NCI-H82 treated with DMSO at 0.1 percent for 48 hours (cell line): ENCODE results near the gene MSANTD1.

ENCODE experiments used
- DNase-seq: peaks from one replicate; lab custom pipeline; 2025; ENCODE audit not compliant: unreplicated experiment; lab: John Stamatoyannopoulos, UW

Gene MSANTD1

DNA sequence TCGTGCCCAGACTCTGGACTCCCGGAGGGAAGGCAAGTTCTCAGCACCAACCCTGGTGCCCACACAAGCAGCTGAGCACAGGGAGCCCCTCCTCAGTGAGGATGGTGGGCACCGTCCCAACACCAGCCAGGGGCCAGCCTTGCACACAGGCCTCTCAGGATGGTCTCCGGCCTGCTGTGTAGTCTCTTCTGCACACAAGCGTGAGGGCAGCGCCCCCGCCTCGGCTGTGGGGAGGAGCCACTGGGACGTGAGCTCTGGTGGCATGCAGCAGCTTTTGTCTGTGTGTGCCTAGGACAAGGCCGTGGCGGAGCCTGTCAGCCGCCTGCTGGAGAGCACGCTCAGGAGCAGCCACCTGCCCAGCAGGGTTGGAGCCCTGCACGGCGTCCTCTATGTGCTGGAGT is 16.1 kb upstream of the MSANTD1 start:
- no peak for DNase-seq

DNA sequence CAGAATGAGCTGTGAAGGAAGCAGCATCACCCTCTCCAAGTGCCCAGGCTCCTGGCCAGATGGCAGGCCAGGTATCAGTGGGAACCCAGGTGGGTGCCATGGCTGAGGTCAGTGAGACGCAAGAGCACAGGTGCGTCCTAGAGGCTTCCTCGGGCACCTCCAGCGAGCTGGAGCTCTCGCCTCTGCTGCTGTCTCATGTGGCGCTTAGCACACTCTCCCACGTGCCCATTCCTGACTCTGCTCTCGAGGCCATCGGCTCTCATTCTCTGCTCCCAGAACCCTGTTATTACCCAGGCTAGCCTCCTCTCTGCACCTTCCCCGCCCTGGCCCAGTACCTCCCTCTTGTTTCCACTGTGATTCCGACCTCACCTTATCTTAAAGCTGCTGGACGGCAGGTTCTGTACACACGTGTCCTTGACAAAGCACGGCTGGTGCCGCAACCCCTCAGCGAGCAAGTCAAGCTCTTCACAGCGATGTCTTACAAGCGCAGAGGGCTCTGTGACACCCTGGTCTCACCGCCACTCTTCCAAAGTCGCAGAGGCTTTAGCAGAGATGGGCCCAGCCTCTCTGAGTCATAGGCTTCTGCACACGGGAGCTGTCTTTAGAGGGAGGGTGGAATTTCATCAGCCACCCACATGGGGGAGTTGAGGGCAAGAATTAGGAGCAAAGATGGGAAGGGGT is 15.4 kb upstream of the MSANTD1 start:
- no peak for DNase-seq

DNA sequence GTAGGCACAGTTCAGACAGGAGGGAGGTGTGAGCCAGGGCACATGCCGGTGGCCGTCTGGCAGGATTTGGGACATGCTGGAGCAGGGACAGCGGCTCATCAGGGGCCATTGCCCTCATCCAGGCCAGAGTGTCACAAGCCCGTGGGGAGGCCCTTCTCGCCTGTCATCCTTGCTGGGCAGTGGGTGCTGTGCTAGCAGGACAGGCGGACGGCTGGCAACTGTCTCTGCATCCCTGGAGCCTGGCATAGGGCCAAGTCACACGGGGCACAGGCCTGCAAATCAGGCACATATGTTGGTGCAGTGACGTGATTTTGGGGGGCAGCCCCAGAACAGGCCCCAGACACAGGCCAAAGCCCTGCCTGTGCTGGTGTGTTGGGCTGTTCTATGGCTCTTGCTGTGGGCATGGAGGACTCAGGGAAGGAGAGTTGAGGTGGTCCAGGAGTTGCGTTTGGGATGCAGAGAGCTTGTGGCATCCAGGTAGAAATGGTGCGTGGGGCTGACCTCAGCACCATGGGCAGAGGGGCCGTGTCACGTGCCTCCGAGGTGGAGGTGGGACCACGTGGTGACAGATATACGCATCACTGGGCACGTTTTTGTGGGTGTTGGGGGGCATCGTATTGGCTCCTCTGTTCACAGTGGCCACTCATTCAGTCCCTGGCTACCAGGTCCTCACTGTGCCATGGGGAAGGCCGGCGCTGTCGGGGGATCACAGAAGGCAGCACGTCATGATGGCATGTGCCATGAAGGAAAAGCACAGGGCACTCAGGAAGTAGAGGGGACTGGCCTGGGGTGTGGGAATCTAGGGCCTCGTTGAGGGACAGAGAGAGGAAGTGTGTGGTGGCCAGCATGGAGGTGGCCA is 14.6 kb upstream of the MSANTD1 start:
- no peak for DNase-seq

DNA sequence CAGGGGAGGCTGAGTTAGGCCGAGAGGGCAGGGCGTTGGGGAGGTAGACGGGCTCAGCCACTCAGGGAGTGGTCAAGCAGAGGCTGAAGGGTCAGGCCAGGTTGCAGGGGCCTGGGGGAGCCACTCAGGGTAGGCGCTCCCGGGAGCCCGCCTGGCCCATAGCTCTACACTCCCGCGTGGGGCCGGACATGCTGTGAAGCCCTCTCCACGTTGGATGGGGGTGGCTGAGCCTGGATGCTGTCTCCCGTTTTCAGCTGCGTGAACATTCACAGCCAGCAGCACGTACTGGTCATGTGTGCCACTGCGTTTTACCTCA is 14.0 kb upstream of the MSANTD1 start:
- DNase-seq, result no peak

DNA sequence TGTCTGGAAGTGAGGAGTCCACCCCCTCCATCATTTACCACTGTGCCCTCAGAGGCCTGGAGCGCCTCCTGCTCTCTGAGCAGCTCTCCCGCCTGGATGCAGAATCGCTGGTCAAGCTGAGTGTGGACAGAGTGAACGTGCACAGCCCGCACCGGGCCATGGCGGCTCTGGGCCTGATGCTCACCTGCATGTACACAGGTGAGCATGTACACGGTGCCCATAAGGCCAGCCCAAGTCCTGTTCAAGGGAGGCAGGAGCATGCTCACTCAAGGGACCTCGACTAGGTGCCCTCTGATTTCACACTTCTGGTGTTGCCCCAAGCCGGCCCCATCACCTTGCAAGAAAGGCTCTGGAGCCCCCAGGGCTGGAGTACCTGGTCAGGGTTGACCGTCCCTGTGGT is 13.4 kb upstream of the MSANTD1 start:
- DNase-seq, result no peak

DNA sequence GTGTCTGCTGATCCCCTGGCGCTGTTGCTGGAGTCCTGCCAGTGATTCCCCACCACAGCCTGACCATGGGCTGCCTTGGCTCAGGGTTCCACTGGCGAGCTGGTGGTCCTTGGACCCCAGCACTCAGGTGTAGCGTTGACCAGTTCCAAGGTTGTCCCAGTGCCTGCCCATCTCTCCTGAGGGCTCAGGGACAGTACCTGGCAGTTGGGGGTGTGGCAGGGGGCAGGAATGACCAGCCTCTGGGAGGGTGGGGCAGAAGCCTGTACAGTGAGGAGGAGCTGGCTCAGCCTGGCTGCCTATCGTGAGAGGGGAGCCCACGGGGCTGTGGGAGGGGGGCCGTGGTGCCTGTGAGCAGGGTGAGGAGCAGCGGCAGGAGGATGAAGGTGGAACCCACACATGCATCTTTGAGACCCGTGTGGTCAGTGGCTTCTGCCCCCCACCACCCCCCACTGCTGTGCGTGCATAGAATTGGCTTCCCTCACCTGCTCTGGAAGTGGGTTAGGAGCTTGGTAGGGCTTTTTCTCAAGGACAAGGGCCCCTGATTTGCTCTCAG is 12.6 kb upstream of the MSANTD1 start:
- DNase-seq, result no peak

DNA sequence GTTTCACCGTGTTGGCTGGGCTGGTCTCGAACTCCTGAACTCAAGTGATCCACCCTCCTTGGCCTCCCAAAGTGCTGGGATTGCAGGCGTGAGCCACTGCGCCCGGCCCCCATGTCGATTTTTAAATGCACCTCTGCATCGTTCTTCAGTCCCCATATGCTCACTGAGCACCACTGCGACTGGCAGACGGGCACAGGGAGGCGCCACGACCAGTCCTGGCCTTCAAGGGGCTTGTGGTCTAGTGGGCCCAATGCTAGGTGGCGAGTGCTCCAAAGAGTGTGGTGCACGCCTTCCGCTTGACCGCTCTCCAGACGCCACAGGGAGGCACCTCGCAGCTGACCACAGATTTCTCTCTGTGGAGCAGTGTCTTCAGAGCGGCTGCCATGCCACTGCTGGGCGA is 11.7 kb upstream of the MSANTD1 start:
- no peak for DNase-seq

DNA sequence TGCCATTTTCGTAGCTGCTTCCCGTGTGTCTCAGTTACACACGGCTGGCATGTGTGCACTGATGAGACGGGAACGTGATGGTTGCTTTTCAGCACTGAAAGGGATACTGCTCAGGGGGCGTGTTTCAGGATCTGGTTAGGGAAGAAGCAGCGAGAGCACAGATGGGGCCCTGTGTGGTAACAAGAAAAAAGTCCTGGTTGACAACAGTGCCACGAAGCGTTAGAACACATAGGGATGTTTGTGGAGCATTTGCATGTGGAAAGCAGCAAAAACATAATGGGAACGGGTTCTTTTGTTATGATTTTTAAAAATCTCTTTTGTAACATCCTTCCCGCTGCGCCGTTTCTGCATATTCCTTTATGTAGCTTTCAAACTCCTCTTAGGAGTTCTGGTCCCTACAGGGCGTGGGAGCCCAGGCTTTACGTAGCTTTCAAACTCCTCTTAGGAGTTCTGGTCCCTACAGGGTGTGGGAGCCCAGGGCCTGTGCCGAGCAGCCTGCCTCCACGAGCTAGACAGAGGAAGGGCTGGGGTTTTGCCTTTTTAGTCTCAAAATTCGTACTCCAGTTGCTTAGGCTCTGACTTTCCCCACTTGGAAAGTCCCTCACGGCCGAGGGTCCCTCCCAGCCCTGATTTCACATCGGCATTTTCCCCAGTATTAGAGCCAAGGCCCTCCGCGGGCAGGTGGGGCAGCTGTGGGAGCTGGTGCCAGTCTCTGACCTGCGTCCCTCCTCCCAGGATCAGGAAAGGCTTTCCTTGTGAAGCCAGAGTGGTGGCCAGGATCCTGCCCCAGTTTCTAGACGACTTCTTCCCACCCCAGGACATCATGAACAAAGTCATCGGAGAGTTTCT is 11.0 kb upstream of the MSANTD1 start:
- no peak for DNase-seq

DNA sequence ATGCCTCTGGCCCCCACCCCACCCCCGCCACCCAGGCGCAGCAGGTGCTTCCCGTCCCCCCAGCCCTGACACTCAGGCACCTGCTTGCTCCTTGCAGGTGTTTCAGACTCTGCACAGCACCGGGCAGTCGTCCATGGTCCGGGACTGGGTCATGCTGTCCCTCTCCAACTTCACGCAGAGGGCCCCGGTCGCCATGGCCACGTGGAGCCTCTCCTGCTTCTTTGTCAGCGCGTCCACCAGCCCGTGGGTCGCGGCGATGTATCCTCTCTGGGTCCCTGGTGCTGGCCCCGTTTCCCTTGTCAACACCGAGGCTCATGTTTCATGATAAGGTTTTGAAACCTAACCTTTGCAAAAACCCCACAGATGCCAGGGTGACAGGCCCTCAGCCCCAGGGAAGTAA is 10.2 kb upstream of the MSANTD1 start:
- DNase-seq, result no peak

DNA sequence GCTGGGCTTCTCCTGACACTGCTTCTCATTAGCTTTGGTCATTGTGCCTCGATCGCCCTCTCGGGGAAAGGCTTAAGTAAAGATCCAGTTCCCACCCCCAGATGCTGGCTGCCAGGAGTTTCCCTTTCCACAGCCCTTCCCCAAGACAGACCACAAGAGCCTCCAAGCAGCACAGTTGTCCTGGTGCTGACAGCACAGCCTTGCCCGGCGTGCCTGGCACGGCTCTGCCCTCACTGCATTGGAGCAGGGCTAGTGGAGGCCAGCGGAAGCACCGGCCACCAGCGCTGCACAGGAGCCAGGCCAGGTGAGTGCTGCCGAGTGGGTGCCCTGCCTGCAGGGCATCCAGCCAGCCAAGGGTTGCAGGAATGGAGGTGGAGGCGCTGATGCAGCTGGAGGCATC is 9.7 kb upstream of the MSANTD1 start:
- no peak for DNase-seq

DNA sequence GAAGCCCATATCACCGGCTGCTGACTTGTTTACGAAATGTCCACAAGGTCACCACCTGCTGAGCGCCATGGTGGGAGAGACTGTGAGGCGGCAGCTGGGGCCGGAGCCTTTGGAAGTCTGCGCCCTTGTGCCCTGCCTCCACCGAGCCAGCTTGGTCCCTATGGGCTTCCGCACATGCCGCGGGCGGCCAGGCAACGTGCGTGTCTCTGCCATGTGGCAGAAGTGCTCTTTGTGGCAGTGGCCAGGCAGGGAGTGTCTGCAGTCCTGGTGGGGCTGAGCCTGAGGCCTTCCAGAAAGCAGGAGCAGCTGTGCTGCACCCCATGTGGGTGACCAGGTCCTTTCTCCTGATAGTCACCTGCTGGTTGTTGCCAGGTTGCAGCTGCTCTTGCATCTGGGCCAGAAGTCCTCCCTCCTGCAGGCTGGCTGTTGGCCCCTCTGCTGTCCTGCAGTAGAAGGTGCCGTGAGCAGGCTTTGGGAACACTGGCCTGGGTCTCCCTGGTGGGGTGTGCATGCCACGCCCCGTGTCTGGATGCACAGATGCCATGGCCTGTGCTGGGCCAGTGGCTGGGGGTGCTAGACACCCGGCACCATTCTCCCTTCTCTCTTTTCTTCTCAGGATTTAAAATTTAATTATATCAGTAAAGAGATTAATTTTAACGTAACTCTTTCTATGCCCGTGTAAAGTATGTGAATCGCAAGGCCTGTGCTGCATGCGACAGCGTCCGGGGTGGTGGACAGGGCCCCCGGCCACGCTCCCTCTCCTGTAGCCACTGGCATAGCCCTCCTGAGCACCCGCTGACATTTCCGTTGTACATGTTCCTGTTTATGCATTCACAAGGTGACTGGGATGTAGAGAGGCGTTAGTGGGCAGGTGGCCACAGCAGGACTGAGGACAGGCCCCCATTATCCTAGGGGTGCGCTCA is 8.7 kb upstream of the MSANTD1 start:
- no peak for DNase-seq

DNA sequence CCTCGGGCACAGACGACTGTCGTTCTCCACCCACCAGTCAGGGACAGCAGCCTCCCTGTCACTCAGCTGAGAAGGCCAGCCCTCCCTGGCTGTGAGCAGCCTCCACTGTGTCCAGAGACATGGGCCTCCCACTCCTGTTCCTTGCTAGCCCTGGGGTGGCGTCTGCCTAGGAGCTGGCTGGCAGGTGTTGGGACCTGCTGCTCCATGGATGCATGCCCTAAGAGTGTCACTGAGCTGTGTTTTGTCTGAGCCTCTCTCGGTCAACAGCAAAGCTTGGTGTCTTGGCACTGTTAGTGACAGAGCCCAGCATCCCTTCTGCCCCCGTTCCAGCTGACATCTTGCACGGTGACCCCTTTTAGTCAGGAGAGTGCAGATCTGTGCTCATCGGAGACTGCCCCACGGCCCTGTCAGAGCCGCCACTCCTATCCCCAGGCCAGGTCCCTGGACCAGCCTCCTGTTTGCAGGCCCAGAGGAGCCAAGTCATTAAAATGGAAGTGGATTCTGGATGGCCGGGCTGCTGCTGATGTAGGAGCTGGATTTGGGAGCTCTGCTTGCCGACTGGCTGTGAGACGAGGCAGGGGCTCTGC is 7.9 kb upstream of the MSANTD1 start:
- no peak for DNase-seq

DNA sequence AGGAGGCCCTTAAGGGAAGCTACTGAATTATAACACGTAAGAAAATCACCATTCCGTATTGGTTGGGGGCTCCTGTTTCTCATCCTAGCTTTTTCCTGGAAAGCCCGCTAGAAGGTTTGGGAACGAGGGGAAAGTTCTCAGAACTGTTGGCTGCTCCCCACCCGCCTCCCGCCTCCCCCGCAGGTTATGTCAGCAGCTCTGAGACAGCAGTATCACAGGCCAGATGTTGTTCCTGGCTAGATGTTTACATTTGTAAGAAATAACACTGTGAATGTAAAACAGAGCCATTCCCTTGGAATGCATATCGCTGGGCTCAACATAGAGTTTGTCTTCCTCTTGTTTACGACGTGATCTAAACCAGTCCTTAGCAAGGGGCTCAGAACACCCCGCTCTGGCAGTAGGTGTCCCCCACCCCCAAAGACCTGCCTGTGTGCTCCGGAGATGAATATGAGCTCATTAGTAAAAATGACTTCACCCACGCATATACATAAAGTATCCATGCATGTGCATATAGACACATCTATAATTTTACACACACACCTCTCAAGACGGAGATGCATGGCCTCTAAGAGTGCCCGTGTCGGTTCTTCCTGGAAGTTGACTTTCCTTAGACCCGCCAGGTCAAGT is 6.9 kb upstream of the MSANTD1 start:
- no peak for DNase-seq

DNA sequence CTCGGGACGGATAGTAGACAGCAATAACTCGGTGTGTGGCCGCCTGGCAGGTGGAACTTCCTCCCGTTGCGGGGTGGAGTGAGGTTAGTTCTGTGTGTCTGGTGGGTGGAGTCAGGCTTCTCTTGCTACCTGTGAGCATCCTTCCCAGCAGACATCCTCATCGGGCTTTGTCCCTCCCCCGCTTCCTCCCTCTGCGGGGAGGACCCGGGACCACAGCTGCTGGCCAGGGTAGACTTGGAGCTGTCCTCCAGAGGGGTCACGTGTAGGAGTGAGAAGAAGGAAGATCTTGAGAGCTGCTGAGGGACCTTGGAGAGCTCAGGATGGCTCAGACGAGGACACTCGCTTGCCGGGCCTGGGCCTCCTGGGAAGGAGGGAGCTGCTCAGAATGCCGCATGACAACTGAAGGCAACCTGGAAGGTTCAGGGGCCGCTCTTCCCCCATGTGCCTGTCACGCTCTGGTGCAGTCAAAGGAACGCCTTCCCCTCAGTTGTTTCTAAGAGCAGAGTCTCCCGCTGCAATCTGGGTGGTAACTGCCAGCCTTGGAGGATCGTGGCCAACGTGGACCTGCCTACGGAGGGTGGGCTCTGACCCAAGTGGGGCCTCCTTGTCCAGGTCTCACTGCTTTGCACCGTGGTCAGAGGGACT is 5.7 kb upstream of the MSANTD1 start:
- DNase-seq, result no peak

DNA sequence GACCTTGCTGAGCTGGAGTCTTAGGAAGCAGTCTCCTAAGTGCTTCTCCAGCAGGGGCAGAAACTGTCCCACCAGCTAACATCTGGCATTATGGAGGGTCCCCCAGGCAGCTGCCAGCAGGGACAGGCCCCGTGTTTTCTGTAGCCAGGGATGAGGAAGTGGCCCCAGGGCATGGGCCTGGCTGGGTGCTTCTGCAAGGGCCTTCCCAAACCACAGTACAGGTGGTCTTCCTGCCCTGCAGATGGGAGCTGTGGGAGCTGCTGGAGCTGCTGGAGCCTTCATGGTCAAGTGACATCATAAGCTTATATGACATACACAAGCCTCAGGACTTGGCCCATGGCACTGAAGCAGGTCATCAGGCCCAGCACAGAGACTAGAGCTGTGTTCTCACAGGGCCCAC is 5.0 kb upstream of the MSANTD1 start:
- DNase-seq, result no peak

DNA sequence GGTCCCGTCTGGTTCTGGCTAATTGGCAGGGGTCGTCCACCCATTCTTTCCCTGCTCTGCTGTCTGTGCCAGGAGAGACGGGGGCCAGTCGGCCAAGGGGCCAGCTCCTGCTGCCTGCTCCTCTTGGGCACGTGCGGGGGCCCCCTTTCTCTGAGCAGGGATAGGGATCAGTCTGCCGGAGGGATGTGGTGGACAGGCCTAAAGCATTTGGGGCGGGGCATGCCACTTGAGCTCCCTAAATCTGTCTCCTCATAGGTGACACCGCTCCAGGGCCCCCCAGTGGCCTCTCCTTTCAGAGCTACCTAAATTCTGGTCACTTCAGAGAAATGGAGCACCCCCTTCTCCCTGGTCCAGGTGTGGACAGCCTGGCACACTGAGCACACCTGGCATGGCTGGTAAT is 4.2 kb upstream of the MSANTD1 start:
- DNase-seq, result no peak

DNA sequence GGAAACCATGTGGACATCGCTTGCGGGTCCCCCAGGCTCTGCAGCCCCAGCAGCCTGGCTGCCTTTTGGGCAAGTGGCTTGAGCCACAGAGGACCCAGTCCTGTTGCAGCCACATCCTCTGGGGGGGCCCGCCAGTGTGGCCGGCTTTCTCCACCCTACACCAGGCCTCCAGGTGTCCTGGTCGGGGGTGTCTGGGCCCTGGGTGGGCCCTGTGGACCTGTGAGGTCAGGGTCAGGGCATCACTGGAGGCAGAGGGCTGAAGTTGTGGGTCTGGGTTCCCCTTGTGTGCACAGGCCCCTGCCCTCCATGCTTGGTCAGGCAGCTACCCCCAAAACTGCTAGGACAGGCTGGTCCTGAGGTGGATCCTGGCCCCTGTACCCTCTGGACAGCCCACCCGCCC is 3.3 kb upstream of the MSANTD1 start:
- no peak for DNase-seq

DNA sequence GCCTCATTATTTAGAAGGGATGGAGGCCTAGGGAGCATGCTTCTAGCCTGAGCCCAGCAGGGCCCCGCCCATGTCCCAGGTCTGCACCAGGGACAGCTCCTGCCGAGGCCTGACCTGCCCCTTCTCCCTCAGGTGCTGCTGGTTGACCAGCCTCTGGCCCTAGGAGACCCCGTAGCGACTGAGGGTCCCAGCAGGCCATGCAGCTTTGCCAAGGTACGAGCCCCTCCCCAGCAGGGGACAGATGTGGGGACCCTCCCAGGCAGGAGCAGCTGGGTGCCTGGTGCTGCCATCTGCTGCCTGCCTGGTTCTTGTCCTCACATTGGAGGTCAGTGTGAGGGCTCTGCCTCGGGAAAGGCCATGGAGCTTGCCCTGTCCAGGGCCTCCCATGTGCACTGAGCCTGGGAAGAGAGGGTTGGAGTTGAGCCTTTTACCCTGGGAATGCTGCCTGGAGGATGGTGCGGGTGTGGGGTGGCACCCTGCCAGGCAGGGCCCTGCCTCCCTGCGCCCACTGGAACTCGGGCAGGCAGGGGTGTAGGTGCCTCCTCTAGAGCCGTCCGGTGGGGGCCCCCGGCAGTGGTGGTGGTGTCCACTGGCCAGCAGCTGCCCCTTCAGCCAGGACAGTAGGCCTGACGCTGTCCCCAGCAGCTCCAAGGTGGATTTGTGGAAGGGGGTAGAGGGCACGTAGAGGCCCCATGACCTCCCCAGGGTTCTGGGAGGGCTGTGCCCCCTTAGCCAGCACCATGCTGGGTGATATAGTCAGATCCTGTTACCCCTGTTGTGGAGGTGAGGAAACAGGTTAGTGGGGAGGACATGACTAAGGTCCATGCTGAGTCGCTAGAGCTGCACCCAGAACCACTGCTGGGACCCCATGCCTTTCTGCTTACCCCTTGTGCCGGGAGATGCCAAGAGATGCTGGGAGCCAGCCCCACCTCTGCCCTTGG is 2.2 kb upstream of the MSANTD1 start:
- DNase-seq, result no peak
